HL-60 (cell line): ENCODE measurements around the gene TMPRSS2.

Experiments used
- DNase-seq, 2 experiments: peaks; one replicate each; pipeline ENCODE4 v3.0.0-alpha.2; 2010 to 2020; ENCODE audit warnings: low read depth in 1 of 2, low spot score in 1 of 2
- H3K27ac ChIP-seq: fragments of 250-450 bp; sonication (Bioruptor Pico); replicated peaks from 2 replicates; pipeline ENCODE4 v1.5.1; 2020; ENCODE audit warnings: mild to moderate bottlenecking, moderate library complexity
- H3K27me3 ChIP-seq: fragments of 250-450 bp; sonication (Bioruptor Pico); 2 replicates; pipeline ENCODE4 v1.5.1; 2021; ENCODE audit warnings: mild to moderate bottlenecking, moderate library complexity; ENCODE audit not compliant: insufficient read depth, poor library complexity, severe bottlenecking
- H3K4me3 ChIP-seq: replicated peaks from 2 replicates; pipeline ENCODE4 v1.5.1; 2011; ENCODE audit warnings: mild to moderate bottlenecking, control low read depth, low read length; ENCODE audit not compliant: insufficient read depth
- GABPA ChIP-seq: IDR thresholded peaks from 2 replicates; pipeline ENCODE4 v1.6.1; 2012; ENCODE audit warnings: low read depth
- POLR2AphosphoS5 ChIP-seq: IDR thresholded peaks from 2 replicates; pipeline ENCODE4 v1.6.1; 2012; ENCODE audit warnings: low read depth
- SPI1 ChIP-seq: IDR thresholded peaks from 2 replicates; pipeline ENCODE4 v1.6.1; 2012; ENCODE audit warnings: low read depth, mild to moderate bottlenecking, borderline replicate concordance
- TF ChIP-seq, protein P1 (sequence below): IDR thresholded peaks from one replicate; pipeline ENCODE4 v1.5.1; 2011; ENCODE audit warnings: low read length, control low read depth, inconsistent platforms; ENCODE audit not compliant: insufficient read depth
- TF ChIP-seq, protein P2 (sequence below): IDR thresholded peaks from 2 replicates; pipeline ENCODE4 v1.6.1; 2012; ENCODE audit warnings: low read depth; ENCODE audit not compliant: insufficient replicate concordance

TMPRSS2 gene

DNA sequence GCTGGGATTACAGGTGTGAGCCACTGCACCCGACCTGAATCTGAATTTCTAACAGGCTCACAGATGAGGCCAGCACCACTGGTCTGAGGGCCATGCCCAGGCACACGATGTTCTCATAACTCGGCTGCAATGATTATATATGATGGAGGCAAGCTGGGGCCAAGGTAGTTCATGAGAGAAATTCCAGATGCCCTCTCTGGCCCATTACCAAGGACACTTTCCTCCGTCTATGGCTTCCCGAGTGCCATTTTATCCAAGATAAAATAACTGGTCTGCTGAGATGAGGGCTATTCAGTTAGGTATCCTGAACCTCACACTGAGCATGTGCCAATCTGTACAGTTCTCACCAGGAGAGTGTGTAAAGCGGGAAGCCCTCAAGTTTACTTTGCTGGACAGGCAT lies 16.5 kb downstream of the TMPRSS2 start:
- no peaks in the 10 kb centered on the region for H3K27me3 ChIP-seq
- H3K27ac ChIP-seq = no peak overlapping the region
- no peak overlapping the region for H3K4me3 ChIP-seq
- TF ChIP-seq, protein P1, sequence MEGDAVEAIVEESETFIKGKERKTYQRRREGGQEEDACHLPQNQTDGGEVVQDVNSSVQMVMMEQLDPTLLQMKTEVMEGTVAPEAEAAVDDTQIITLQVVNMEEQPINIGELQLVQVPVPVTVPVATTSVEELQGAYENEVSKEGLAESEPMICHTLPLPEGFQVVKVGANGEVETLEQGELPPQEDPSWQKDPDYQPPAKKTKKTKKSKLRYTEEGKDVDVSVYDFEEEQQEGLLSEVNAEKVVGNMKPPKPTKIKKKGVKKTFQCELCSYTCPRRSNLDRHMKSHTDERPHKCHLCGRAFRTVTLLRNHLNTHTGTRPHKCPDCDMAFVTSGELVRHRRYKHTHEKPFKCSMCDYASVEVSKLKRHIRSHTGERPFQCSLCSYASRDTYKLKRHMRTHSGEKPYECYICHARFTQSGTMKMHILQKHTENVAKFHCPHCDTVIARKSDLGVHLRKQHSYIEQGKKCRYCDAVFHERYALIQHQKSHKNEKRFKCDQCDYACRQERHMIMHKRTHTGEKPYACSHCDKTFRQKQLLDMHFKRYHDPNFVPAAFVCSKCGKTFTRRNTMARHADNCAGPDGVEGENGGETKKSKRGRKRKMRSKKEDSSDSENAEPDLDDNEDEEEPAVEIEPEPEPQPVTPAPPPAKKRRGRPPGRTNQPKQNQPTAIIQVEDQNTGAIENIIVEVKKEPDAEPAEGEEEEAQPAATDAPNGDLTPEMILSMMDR = no peak
- TF ChIP-seq POLR2AphosphoS5 (no peak), GABPA (no peak), SPI1 (no peak)
- TF ChIP-seq, protein P2, sequence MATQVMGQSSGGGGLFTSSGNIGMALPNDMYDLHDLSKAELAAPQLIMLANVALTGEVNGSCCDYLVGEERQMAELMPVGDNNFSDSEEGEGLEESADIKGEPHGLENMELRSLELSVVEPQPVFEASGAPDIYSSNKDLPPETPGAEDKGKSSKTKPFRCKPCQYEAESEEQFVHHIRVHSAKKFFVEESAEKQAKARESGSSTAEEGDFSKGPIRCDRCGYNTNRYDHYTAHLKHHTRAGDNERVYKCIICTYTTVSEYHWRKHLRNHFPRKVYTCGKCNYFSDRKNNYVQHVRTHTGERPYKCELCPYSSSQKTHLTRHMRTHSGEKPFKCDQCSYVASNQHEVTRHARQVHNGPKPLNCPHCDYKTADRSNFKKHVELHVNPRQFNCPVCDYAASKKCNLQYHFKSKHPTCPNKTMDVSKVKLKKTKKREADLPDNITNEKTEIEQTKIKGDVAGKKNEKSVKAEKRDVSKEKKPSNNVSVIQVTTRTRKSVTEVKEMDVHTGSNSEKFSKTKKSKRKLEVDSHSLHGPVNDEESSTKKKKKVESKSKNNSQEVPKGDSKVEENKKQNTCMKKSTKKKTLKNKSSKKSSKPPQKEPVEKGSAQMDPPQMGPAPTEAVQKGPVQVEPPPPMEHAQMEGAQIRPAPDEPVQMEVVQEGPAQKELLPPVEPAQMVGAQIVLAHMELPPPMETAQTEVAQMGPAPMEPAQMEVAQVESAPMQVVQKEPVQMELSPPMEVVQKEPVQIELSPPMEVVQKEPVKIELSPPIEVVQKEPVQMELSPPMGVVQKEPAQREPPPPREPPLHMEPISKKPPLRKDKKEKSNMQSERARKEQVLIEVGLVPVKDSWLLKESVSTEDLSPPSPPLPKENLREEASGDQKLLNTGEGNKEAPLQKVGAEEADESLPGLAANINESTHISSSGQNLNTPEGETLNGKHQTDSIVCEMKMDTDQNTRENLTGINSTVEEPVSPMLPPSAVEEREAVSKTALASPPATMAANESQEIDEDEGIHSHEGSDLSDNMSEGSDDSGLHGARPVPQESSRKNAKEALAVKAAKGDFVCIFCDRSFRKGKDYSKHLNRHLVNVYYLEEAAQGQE = no peak
- no peak for DNase-seq

DNA sequence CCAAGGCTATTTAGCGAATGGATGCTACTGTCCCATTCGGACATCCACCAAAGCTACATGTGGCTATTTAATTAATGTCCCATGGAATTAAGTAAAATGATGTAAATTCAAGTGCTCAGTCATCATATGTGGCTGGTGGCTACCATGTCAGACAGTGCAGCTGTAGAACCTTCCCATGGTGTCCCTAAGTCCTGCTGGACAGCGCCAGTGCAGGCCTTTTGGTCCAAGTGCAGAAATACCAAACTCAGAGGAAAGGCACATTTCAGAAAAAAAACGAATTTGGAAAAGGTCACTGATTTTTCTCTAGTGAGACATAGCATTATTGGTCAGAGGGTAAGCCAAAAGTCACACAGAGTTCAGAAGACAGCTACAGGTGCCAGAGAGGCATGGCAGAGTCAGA lies 17.6 kb downstream of the TMPRSS2 start:
- TF ChIP-seq POLR2AphosphoS5 (no peak), SPI1 (no peak), GABPA (no peak)
- TF ChIP-seq, protein P2 = no peak
- TF ChIP-seq, protein P1 = no peak
- H3K4me3 ChIP-seq = no peak overlapping the region
- H3K27me3 ChIP-seq = no peaks in the 10 kb centered on the region
- no peak for DNase-seq
- no peak overlapping the region for H3K27ac ChIP-seq

DNA sequence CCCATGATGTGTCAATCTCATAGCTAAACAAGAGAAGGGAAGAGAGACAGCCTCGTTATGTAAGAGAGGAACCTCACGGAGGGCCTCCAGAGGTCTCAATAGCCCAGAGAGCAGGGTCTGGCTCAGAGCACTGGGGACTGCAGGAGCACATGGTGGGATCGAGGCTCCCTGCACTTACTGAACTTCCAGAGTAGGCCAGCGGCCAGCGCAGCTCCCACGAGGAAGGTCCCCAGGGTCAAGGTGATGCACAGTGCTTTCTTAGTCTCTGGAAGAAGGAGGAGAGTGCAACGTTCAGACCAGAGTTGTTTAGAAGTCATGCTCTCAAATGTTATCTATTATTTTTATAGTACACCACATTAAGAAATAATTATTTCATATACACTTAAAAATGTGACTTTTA lies 18.6 kb downstream of the TMPRSS2 start:
- Histone ChIP-seq H3K27me3 (no peaks in the 10 kb centered on the region), H3K27ac (no peak overlapping the region), H3K4me3 (no peak overlapping the region)
- TF ChIP-seq, protein P1 = no peak
- TF ChIP-seq SPI1 (no peak), POLR2AphosphoS5 (no peak), GABPA (no peak)
- TF ChIP-seq, protein P2 = no peak
- DNase-seq = no peak
